ENCODE data around the gene ZNF544.

The ZNF544 gene

GRCh38 chr19:58305932-58306323 lies 77.2 kb downstream of the ZNF544 start:
- no peak for DNase-seq

GRCh38 chr19:58307736-58308135 lies 79.0 kb downstream of the ZNF544 start:
- no peak for DNase-seq

- peak; percentile 16 for DNase-seq
Measured at GRCh38 chr19:58310685-58311084, 82.0 kb downstream of the ZNF544 start.

GRCh38 chr19:58311345-58311865 lies 82.7 kb downstream of the ZNF544 start:
- DNase-seq: no peak

All from fibroblast of skin of back (primary cell).